ENCODE results near the gene KHSRP.
"Not testable (repeated sequence)": the region's sequence is repeated elsewhere in the genome, so short reads cannot be mapped to it uniquely, and the experiment has no call there.

Gene KHSRP

GRCh38 chr19:6451583-6452222 is 27.1 kb upstream of the KHSRP start:
- DNase-seq (ENCODE audit: low read depth, low spot score), result no peak

GRCh38 chr19:6450166-6450565 is 25.6 kb upstream of the KHSRP start:
- DNase-seq (ENCODE audit: low read depth, low spot score), result no peak

- no peak for DNase-seq (ENCODE audit: low read depth, low spot score)
Measured at GRCh38 chr19:6448045-6448444, 23.4 kb upstream of the KHSRP start.

- no peak for DNase-seq (ENCODE audit: low read depth, low spot score)
Measured at GRCh38 chr19:6446452-6446851, 21.8 kb upstream of the KHSRP start.

- DNase-seq (ENCODE audit: low read depth, low spot score), result no peak
Measured at GRCh38 chr19:6443986-6444385, 19.4 kb upstream of the KHSRP start.

GRCh38 chr19:6442087-6442688 is 17.6 kb upstream of the KHSRP start:
- DNase-seq (ENCODE audit: low read depth, low spot score), result no peak

GRCh38 chr19:6440905-6441304 is 16.3 kb upstream of the KHSRP start:
- DNase-seq (ENCODE audit: low read depth, low spot score), result no peak

- no peak for DNase-seq (ENCODE audit: low read depth, low spot score)
Measured at GRCh38 chr19:6439743-6440142, 15.1 kb upstream of the KHSRP start.

GRCh38 chr19:6433663-6434062 is 9.1 kb upstream of the KHSRP start, which contains the start of gene SLC25A41:
TSS of gene SLC25A41 (minus strand) at chr19:6433763. CDS start at chr19:6433693, 70 bp downstream.
- no peak for DNase-seq (ENCODE audit: low read depth, low spot score)

- no peak for DNase-seq (ENCODE audit: low read depth, low spot score)
Measured at GRCh38 chr19:6433165-6433564, 8.6 kb upstream of the KHSRP start.

- DNase-seq (ENCODE audit: low read depth, low spot score), result no peak
Measured at GRCh38 chr19:6431891-6432290, 7.3 kb upstream of the KHSRP start.

- no peak for DNase-seq (ENCODE audit: low read depth, low spot score)
Measured at GRCh38 chr19:6429419-6430221, 5.0 kb upstream of the KHSRP start.

- not testable (repeated sequence) for DNase-seq (ENCODE audit: low read depth, low spot score)
Measured at GRCh38 chr19:6428692-6429418, 4.2 kb upstream of the KHSRP start.

GRCh38 chr19:6427131-6427530 is 2.5 kb upstream of the KHSRP start:
- DNase-seq (ENCODE audit: low read depth, low spot score), result no peak

- DNase-seq (ENCODE audit: low read depth, low spot score), result no peak
Measured at GRCh38 chr19:6425732-6426620, 1.4 kb upstream of the KHSRP start.

- DNase-seq (ENCODE audit: low read depth, low spot score), result peak; percentile 100
Measured at GRCh38 chr19:6424939-6425731, 524 bp upstream of the KHSRP start.

- peak; percentile 75 for DNase-seq (ENCODE audit: low read depth, low spot score)
Measured at GRCh38 chr19:6423499-6424194, 964 bp downstream of the KHSRP start.

- DNase-seq (ENCODE audit: low read depth, low spot score), result no peak
Measured at GRCh38 chr19:6421075-6422014, 3.3 kb downstream of the KHSRP start.

- DNase-seq (ENCODE audit: low read depth, low spot score), result no peak
Measured at GRCh38 chr19:6418562-6418932, 6.1 kb downstream of the KHSRP start.

Data from astrocyte of the hippocampus (primary cell).